ENCODE results near the gene PRX.
"Not testable (repeated sequence)": the region's sequence is repeated elsewhere in the genome, so short reads cannot be mapped to it uniquely, and the experiment has no call there.

Gene PRX

GRCh38 chr19:40392123-40392522, 21.1 kb downstream of the PRX start:
- DNase-seq (ENCODE audit: low read depth in 2 of 2): no peak

- DNase-seq (ENCODE audit: low read depth in 2 of 2): no peak
Observed at GRCh38 chr19:40390084-40390742, 23.0 kb downstream of the PRX start, which contains the start of gene HIPK4. HIPK4 (minus strand) TSS chr19:40390181; CDS start chr19:40389902, 279 bp downstream.

DNA sequence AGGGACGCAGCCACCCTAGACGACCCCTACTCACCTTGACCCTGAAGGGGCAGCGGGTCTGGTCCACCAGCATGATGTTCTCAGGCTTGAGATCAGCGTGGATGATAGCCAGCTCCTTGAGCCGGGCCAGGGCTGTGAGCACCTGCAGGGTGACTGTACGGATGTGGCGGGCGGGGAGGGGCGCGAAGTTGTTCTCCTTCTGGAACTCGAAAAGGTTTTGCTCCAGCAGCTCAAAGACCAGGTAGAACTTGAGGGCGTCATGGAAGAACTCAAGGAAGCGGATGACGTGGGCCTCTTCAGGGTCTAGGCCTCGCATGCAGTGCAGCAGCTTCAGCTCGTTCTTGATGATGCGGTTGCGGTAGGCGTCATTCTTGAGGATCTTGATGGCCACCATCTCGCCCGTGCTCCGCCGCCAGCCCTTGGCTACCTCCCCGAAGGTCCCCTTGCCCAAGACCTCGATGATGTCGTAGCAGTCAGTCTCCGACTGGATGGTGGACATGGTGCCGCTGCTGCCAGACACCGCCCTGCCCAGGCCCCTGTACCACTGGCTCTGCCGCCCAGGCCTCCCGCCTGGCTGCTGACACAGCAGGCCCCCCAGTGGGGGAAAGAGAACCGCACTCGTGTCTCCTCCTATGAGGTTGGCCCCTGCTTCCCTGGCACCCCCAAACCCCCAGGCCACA, 23.6 kb downstream of the PRX start:
- DNase-seq (ENCODE audit: low read depth in 2 of 2): no peak

DNA sequence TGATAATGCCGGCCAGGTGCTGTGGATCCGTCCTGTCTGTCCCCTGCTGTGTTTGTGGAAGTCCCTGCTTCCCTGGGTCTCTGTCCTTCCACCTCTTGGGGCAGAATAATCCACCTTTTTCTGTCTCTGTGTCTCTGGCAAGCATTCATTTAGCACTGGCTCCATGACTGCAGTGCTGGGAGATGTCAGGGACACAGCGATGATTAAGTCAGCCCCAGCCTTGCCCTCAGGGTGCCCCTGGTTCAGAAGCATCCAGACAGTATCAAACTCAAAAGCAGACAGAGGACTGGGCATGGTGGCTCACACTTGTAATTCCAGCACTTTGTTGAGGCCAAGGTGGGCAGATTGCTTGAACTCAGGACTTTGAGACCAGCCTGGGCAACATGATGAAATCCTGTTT, 24.7 kb downstream of the PRX start:
- DNase-seq (ENCODE audit: low read depth in 2 of 2): no peak

DNA sequence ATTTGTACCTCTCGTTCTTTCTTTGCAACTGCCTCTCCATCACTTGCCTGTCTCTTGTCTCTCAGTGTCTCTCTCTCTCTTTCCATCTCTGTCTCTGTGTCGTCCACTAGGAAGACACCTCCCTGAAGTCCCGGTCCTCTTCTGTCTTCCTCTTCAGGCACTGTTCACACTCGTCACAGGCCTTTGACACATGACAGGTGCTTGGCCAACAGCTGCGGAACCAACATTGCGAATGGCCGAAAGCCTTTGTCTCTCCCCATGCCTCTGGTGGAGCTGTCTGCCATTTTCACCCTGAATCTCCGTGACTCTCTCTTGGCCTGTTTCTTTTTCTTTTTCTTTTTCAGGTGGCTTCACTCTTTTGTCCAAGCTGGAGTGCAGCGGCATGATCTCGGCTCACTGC, 26.0 kb downstream of the PRX start:
- no peak for DNase-seq (ENCODE audit: low read depth in 2 of 2)

- DNase-seq (ENCODE audit: low read depth in 2 of 2): no peak
Observed at GRCh38 chr19:40383668-40384248, 29.4 kb downstream of the PRX start.

DNA sequence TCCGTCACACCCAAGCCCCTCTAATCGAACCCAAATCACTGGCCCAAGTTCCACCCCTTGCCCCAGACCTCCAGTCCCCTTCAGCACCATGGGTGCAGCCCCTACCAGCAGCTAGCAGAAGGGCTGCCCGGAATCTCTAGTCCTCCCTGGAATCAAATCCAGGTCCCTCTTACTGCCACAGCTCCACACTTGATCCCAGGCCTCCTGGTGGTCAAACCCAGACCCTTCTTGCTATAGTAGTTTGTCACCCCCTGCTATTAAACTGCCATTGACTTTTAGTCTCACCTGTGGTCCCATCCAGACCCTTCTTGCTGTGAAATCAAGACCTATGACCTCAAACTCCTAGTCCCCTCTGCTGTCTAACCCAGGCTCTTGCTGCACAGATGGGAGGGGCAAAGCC, 31.9 kb downstream of the PRX start:
- DNase-seq (ENCODE audit: low read depth in 2 of 2): no peak

GRCh38 chr19:40380199-40381037, 32.8 kb downstream of the PRX start:
- no peak for DNase-seq (ENCODE audit: low read depth in 2 of 2)

DNA sequence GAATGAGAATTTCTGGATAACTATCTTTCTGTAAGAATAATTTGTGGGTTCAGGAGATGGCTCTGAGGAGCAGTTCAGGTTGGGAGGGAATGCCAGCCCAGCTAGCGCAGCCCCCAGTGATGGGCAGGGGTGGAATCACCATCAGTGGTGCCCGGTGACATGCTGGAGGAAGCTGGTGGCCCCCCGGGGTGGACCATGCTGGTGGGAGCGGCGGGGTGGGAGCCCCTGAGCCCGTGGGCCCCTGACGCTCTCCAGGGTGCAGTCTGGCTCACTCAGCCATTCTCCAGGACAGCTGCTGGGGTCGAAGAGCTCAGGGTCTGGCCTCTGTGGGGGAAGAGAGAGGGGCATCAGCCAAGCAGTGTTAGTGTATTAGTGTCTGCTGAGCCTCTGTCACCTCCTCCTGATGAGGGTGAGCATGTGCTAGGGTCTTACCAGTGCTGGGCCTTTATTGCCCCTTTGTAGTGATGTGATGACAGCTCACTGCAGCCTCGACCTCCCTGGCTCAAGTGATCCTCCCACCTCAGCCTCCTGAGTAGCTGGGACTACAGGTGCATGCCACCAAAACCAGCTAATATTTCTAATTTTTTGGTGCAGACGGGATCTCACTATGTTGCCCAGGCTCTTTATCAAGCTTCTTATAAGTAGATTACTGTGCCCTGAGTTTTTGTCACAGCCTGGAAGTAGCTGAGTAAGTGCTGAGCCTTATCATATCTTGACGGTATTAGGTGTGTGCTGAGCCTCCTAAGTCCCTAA, 33.6 kb downstream of the PRX start:
- no peak for DNase-seq (ENCODE audit: low read depth in 2 of 2)

GRCh38 chr19:40378509-40378908, 34.7 kb downstream of the PRX start:
- DNase-seq (ENCODE audit: low read depth in 2 of 2): no peak

DNA sequence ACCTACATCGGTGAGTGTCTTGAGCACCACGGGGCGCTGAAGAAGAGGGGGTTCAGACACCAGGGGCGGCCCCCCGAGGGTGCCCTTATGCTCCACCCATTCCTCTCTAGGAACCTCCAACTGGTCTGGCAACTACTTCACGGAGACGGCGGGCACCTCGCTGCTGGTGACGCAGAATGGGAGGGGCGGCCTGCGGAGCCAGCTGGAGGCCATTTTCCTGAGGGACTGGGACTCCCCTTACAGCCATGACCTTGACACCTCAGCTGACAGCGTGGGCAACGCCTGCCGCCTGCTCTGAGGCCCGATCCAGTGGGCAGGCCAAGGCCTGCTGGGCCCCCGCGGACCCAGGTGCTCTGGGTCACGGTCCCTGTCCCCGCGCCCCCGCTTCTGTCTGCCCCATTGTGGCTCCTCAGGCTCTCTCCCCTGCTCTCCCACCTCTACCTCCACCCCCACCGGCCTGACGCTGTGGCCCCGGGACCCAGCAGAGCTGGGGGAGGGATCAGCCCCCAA, 35.2 kb downstream of the PRX start:
- no peak for DNase-seq (ENCODE audit: low read depth in 2 of 2)

DNA sequence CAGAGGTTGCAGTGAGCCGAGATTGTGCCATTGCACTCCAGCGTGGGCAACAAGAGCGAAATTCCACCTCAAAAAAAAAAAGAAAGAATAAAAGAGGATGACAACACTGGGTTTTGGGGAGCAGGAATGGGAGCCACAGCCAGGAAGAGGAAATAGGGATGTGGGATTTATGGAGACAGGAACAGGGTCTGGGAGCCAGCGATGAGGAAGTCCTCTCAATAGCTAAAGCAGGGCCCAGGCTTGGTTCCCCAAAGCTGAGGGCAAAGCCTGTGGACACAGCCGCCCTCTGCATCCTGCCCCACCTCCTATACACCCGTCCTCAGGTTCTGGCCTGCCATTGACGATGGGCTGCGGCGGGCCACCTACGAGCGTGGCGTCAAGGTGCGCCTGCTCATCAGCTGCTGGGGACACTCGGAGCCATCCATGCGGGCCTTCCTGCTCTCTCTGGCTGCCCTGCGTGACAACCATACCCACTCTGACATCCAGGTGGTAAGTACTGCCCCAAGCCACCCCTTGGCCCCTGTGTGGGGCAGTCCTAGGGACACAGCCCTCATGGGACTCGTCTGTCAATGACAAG, 36.8 kb downstream of the PRX start:
- no peak for DNase-seq (ENCODE audit: low read depth in 2 of 2)

DNA sequence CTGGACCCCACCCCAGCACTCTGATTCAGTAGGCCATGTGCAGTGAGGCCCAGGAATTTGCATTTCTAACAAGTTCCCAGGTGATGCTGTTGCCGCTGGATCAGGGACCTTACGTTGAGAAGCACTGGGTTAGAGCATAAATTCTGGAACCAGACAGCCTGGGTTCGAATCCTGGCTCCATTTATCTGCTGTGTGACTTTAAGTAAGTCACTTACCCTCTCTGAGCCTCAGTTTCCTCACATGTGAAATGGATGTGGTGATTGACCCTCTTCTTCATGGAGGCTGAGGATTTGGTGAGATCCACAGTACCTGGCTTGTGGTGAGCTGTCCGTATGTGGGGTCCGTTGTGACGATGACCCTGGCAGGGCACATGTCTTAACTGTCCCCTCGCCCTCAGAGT, 39.1 kb downstream of the PRX start:
- no peak for DNase-seq (ENCODE audit: low read depth in 2 of 2)

- DNase-seq (ENCODE audit: low read depth in 2 of 2): no peak
Observed at GRCh38 chr19:40371802-40372122, 41.4 kb downstream of the PRX start.

- DNase-seq (ENCODE audit: low read depth in 2 of 2): no peak
Observed at GRCh38 chr19:40370997-40371801, 42.0 kb downstream of the PRX start.

DNA sequence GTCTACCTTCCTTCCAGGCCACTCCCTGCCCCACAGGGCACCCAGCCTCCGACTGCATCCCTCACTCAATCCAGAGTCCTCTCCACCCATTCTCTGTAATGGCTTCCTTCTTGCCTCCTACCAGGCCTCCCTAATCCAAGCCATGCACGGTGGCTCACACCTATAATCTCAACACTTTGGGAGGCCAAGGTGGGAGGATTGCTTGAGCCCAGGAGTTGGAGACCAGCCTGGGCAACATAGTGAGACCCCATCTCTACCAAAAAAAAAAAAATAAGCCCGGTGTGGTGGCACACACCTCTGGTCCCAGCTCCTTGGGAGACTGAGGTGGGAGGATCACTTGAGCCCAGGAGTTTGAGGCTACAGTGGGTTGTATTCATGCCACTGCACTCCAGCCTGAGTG, 42.9 kb downstream of the PRX start:
- not testable (repeated sequence) for DNase-seq (ENCODE audit: low read depth in 2 of 2)

GRCh38 chr19:40369797-40370196, 43.4 kb downstream of the PRX start:
- DNase-seq (ENCODE audit: low read depth in 2 of 2): no peak

DNA sequence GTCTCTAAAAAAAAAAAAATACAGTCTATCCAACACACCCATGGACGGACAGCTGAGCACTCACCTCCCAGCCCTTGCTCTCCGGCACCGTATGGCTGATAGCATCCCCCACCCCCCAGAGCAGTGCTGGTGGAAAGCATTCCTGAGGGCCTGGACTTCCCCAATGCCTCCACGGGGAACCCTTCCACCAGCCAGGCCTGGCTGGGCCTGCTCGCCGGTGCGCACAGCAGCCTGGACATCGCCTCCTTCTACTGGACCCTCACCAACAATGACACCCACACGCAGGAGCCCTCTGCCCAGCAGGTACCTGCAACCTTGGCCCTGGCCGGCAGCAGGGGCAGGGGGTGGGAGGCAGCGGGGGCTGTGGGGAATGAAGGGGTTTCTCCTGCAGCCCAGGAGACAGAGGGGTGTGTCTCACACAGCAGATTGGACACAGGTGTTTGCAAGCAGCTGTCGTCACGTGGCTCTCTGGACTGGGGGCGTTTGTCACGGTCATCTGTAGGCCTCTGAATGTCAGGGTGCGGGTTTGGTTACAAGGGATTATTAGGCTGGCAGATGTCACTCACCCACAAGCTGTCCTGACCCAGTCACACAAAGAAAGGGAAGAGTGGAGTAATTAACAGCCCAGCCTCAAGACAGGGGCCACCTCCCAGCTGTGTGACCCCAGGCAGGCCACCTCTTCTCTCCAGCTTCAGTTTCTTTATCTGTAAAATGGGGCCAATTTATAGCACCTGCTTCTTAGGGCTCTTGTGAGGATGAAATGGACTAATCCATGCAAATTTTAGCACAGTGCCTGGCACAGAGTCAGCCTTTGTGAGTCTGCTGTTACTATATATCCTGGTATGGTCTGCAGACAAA, 45.4 kb downstream of the PRX start:
- no peak for DNase-seq (ENCODE audit: low read depth in 2 of 2)

Data from stimulated activated CD8-positive, alpha-beta memory T cell treated with anti-CD3 and anti-CD28 coated beads, Interleukin-15, amount 100 ng/mL, for 48 hours (primary cell).